Thoracic aorta (tissue), 2 donors: ENCODE results near the gene NAB2. TPM values are rescaled to one million over a fixed set of nuclear protein-coding genes. Genes with fewer than 3 reads are reported as not detected.

Experiments used
- ATAC-seq: fragments of 150-250 bp; one replicate; pipeline ENCODE4 v1.8.0; 2017; ENCODE audit warnings: low read depth; ENCODE audit not compliant: insufficient number of reproducible peaks, low FRiP score
- DNase-seq: peaks from one replicate; pipeline ENCODE4 v3.0.0-alpha.2; 2020; ENCODE audit warnings: low spot score
- H3K27ac ChIP-seq, 2 donors: fragments of 200-600 bp; sonication (generic); 1 replicate in 1 of 2; 2 replicates in 1 of 2; pipeline ENCODE4 v1.5.1; 2016; ENCODE audit warnings: mild to moderate bottlenecking in 2 of 2, moderate library complexity in 2 of 2
- H3K27me3 ChIP-seq: fragments of 200-600 bp; sonication (generic); replicated peaks from 2 replicates; pipeline ENCODE4 v1.6.0; 2016; ENCODE audit warnings: mild to moderate bottlenecking; ENCODE audit not compliant: insufficient read depth
- H3K36me3 ChIP-seq: fragments of 200-600 bp; sonication (generic); one replicate; pipeline ENCODE4 v1.5.1; 2016
- H3K4me1 ChIP-seq, 2 donors: fragments of 200-600 bp; sonication (generic); 1 replicate in 1 of 2; 2 replicates in 1 of 2; pipeline versions ENCODE4 v1.5.1 to v1.6.0; 2016; ENCODE audit warnings: low read depth in 2 of 2, mild to moderate bottlenecking in 1 of 2; ENCODE audit not compliant: control insufficient read depth in 1 of 2
- H3K4me3 ChIP-seq: fragments of 200-600 bp; sonication (generic); 2 replicates; pipeline ENCODE4 v1.5.1; 2016; ENCODE audit warnings: mild to moderate bottlenecking
- H3K9me3 ChIP-seq: fragments of 200-600 bp; sonication (generic); 2 replicates; pipeline ENCODE4 v1.5.1; 2016
- CTCF ChIP-seq: fragments of 200-600 bp; sonication (generic); IDR thresholded peaks from one replicate; pipeline ENCODE4 v1.5.1; 2019; ENCODE audit warnings: antibody characterized with exemption
- total RNA-seq, 2 donors: library from RNA; depleted of rRNA; stranded (reverse); fragments of >200 nt; gene quantifications; one replicate each; pipeline versions ENCODE4 v1.1.0 to v1.2.3, GENCODE V29; 2016

Gene NAB2
- total RNA-seq, 2 donors from 2014 or later: 30.5 to 39.3 TPM

GRCh38 chr12:57105011-57105753, 16.3 kb downstream of the NAB2 start:
- Histone ChIP-seq H3K27ac (no peak overlapping the region), H3K4me1 (peaks cover 16 to 28% of the 10 kb centered on the region in 2 donors), H3K27me3 (no peaks in the 10 kb centered on the region), H3K4me3 (no peak overlapping the region), H3K36me3 (peaks cover 48% of the 10 kb centered on the region), H3K9me3 (no peaks in the 10 kb centered on the region)
- no peak for TF ChIP-seq CTCF
- DNase-seq (no peak), ATAC-seq (no peak)

GRCh38 chr12:57106021-57106708, 17.3 kb downstream of the NAB2 start:
- H3K9me3 ChIP-seq: no peaks in the 10 kb centered on the region
- TF ChIP-seq CTCF: no peak
- no peak for ATAC-seq
- no peak for DNase-seq
- no peak overlapping the region for H3K27ac ChIP-seq
- H3K27me3 ChIP-seq: no peaks in the 10 kb centered on the region
- H3K4me3 ChIP-seq: no peak overlapping the region
- H3K4me1 ChIP-seq: peaks cover 16 to 28% of the 10 kb centered on the region in 2 donors
- peaks cover 48% of the 10 kb centered on the region for H3K36me3 ChIP-seq

GRCh38 chr12:57107456-57108155, 18.7 kb downstream of the NAB2 start:
- peaks cover 16 to 33% of the 10 kb centered on the region in 2 donors for H3K4me1 ChIP-seq
- H3K27me3 ChIP-seq: no peaks in the 10 kb centered on the region
- peaks cover 39% of the 10 kb centered on the region for H3K36me3 ChIP-seq
- no peaks in the 10 kb centered on the region for H3K9me3 ChIP-seq
- peak overlapping the region; percentile 5 for H3K27ac ChIP-seq
- no peak overlapping the region for H3K4me3 ChIP-seq
- no peak for TF ChIP-seq CTCF
- no peak for DNase-seq
- no peak for ATAC-seq

GRCh38 chr12:57109207-57110103, 20.5 kb downstream of the NAB2 start:
- Histone ChIP-seq H3K27ac (peak overlapping the region; percentile 95), H3K9me3 (no peaks in the 10 kb centered on the region), H3K27me3 (no peaks in the 10 kb centered on the region), H3K4me1 (peaks cover 16 to 36% of the 10 kb centered on the region in 2 donors), H3K4me3 (peak overlapping the region; percentile 79), H3K36me3 (peaks cover 34% of the 10 kb centered on the region)
- ATAC-seq (no peak), DNase-seq (no peak)
- TF ChIP-seq CTCF: no peak
